ENCODE measurements around the gene TEDC2.
A peak's percentile ranks its signal among the peaks of the same experiment; 100 is the strongest.

The TEDC2 gene

GRCh38 chr16:2466667-2467527 lies 7.0 kb downstream of the TEDC2 start:
- DNase-seq = no peak

GRCh38 chr16:2467528-2468232 lies 7.8 kb downstream of the TEDC2 start:
- DNase-seq = peak; percentile 94

GRCh38 chr16:2468233-2468724 lies 8.4 kb downstream of the TEDC2 start:
- DNase-seq = peak; percentile 99

GRCh38 chr16:2468725-2469398 lies 9.0 kb downstream of the TEDC2 start:
- DNase-seq = peak; percentile 100

GRCh38 chr16:2469399-2470233 lies 9.7 kb downstream of the TEDC2 start:
- DNase-seq = peak; percentile 68

- DNase-seq = no peak
Observed at GRCh38 chr16:2470234-2470601, 10.3 kb downstream of the TEDC2 start.

- peak; percentile 82 for DNase-seq
Observed at GRCh38 chr16:2470603-2471015, 10.7 kb downstream of the TEDC2 start.

- DNase-seq = peak; percentile 97
Observed at GRCh38 chr16:2471016-2471652, 11.2 kb downstream of the TEDC2 start, which contains the start of gene NTN3. NTN3 (plus strand) TSS chr16:2471297; CDS start chr16:2471702, 405 bp downstream.

- peak; percentile 62 for DNase-seq
Observed at GRCh38 chr16:2471653-2472487, 12.0 kb downstream of the TEDC2 start.

- no peak for DNase-seq
Observed at GRCh38 chr16:2472488-2472864, 12.6 kb downstream of the TEDC2 start.

GRCh38 chr16:2472885-2473445 lies 13.1 kb downstream of the TEDC2 start:
- DNase-seq = no peak

GRCh38 chr16:2473446-2473926 lies 13.6 kb downstream of the TEDC2 start:
- DNase-seq = peak; percentile 91

- DNase-seq = peak; percentile 69
Observed at GRCh38 chr16:2473999-2474876, 14.3 kb downstream of the TEDC2 start.

GRCh38 chr16:2474877-2475412 lies 15.0 kb downstream of the TEDC2 start, which contains the start of gene TBC1D24:
TBC1D24 (plus strand) TSS chr16:2475127; CDS start chr16:2496149, 21,022 bp downstream.
- DNase-seq = peak; percentile 88

- DNase-seq = peak; percentile 50
Observed at GRCh38 chr16:2475413-2476344, 15.8 kb downstream of the TEDC2 start.

- DNase-seq = peak; percentile 30
Observed at GRCh38 chr16:2476345-2476720, 16.4 kb downstream of the TEDC2 start.

- no peak for DNase-seq
Observed at GRCh38 chr16:2476741-2477140, 16.8 kb downstream of the TEDC2 start.

GRCh38 chr16:2477327-2477726 lies 17.4 kb downstream of the TEDC2 start:
- no peak for DNase-seq

Data from NCI-H82 (cell line).